ENCODE data around the gene ILDR2.
A peak's percentile ranks its signal among the peaks of the same experiment; 100 is the strongest.

Gene ILDR2

DNA sequence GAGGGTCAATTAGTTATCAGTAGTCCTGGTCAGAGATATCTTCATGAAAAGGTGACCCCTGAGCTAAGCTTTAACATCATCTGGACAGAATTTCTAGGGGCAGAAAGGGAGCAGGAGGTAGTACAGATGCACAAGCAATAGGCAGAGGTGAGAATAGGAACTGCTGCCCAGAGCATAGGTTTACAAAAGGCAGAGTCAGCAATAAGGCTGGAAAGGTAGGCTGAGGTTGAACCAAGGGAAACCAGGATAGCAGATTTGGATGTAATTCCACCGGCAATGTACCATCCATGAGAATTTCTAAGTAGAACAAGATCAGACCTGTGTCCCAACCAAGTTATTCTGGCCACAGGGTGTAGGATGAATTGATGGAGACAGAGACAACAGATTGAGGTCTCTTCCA is 6.2 kb upstream of the ILDR2 start:
- in situ Hi-C loops (cut with MboI; ENCODE audit: low sequenced_read_pairs) = no loop called here
- Histone ChIP-seq H3K9me3 (no peaks in the 10 kb centered on the region), H3K27me3 (ENCODE audit: low read depth) (peaks cover 50% of the 10 kb centered on the region)

DNA sequence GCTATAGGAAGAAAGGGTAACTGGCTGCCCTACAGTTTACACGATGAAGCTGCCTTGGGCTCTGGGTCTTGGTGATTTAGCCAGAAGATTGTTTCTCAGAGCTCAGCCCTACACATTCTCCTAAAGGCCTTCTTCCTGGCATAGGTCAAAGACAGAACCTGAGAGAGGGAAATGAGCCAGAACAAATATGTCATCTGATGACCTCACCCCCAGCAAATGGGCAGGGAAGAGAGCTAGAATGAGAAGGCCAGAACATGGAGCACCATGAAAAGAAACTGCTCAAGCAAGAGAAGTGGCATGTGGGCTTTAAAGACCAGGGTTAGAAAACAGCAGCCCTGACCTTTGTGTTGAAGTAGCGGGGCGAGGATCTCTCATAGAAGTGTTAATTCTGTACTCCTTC is 5.5 kb upstream of the ILDR2 start:
- H3K4me1 ChIP-seq = no peaks in the 10 kb centered on the region
- no peaks in the 10 kb centered on the region for H3K36me3 ChIP-seq (replicated peaks)
- no peak for DNase-seq (ENCODE audit: low spot score in 2 of 2)
- H3K9me3 ChIP-seq = no peaks in the 10 kb centered on the region
- in situ Hi-C loops (cut with MboI; ENCODE audit: low sequenced_read_pairs) = no loop called here
- H3K27me3 ChIP-seq (ENCODE audit: low read depth) = peaks cover 58% of the 10 kb centered on the region
- no peak overlapping the region for H3K4me3 ChIP-seq

More for the DNA sequence above, 6.2 kb upstream of the ILDR2 start:
- Histone ChIP-seq H3K36me3 (replicated peaks) (no peaks in the 10 kb centered on the region), H3K4me3 (no peak overlapping the region), H3K4me1 (no peaks in the 10 kb centered on the region)
- no peak for DNase-seq (ENCODE audit: low spot score in 2 of 2)

DNA sequence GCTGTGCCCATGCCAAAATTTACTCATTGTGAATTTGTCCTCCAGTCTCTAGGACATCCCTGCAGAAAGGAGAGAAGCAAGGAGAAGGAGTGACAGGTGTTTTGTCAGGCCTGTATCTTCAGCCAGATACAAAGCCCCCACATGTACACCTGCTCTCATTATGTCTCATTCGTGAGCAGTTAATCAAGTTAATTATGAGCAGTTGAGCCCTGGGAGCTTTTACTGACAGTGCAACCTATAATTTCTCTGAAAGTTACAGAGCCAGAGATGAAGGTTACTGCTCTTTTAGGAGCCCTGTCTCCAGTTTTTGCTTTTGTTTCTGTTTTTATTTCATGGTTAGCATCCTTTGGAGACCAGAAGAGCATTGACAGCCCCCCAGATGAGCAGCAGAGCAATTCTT is 5.0 kb upstream of the ILDR2 start:
- DNase-seq (ENCODE audit: low spot score in 2 of 2) = no peak
- Histone ChIP-seq H3K36me3 (replicated peaks) (no peaks in the 10 kb centered on the region), H3K4me1 (no peaks in the 10 kb centered on the region), H3K9me3 (no peaks in the 10 kb centered on the region), H3K27me3 (ENCODE audit: low read depth) (peaks cover 61% of the 10 kb centered on the region), H3K4me3 (no peak overlapping the region)
- in situ Hi-C loops (cut with MboI; ENCODE audit: low sequenced_read_pairs) = no loop called here

DNA sequence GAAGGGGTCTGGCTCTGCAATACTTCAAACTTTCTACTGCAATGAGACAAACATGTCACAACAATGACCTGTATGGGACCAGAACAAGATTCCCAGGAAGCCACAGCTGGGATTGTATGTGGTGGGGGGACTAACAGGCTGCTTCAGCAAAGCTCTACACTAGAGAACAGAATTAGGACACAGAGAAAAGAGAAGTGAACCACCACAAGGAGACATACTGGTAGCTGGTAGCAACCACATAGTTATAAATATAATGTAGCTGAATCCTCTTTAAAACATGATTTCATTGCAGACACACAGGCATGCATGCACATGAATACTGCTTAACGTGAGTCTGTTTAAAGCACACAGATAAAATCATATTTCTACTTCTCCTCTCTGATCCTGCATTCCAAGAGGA is 3.5 kb upstream of the ILDR2 start:
- H3K4me3 ChIP-seq = no peak overlapping the region
- no peaks in the 10 kb centered on the region for H3K4me1 ChIP-seq
- H3K27me3 ChIP-seq (ENCODE audit: low read depth) = peaks cover 72% of the 10 kb centered on the region
- no peaks in the 10 kb centered on the region for H3K36me3 ChIP-seq (replicated peaks)
- no peaks in the 10 kb centered on the region for H3K9me3 ChIP-seq
- DNase-seq (ENCODE audit: low spot score in 2 of 2) = no peak
- in situ Hi-C loops (cut with MboI; ENCODE audit: low sequenced_read_pairs) = no loop called here

DNA sequence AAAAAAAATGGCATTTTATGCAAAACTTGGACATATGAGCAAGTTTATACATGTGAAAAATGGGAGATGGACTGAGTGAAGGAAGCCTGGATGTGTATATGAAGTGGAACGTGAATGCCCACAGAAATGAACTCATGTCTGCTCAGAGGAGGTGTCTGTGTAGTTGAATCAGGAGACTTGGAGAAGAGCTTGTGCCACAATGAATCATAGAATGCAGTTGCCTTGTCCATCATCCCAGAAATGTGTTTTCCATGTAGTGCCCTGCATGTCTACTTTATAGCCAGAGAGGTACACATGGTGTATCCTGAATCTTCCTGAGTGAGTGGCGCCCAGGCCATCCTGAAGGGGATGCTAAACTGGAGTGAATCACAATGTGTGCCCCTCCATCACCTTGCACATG is 2.6 kb upstream of the ILDR2 start:
- Histone ChIP-seq H3K36me3 (replicated peaks) (no peaks in the 10 kb centered on the region), H3K27me3 (ENCODE audit: low read depth) (peaks cover 79% of the 10 kb centered on the region), H3K9me3 (no peaks in the 10 kb centered on the region), H3K4me1 (no peaks in the 10 kb centered on the region), H3K4me3 (no peak overlapping the region)
- in situ Hi-C loops (cut with MboI; ENCODE audit: low sequenced_read_pairs) = no loop called here
- no peak for DNase-seq (ENCODE audit: low spot score in 2 of 2)

DNA sequence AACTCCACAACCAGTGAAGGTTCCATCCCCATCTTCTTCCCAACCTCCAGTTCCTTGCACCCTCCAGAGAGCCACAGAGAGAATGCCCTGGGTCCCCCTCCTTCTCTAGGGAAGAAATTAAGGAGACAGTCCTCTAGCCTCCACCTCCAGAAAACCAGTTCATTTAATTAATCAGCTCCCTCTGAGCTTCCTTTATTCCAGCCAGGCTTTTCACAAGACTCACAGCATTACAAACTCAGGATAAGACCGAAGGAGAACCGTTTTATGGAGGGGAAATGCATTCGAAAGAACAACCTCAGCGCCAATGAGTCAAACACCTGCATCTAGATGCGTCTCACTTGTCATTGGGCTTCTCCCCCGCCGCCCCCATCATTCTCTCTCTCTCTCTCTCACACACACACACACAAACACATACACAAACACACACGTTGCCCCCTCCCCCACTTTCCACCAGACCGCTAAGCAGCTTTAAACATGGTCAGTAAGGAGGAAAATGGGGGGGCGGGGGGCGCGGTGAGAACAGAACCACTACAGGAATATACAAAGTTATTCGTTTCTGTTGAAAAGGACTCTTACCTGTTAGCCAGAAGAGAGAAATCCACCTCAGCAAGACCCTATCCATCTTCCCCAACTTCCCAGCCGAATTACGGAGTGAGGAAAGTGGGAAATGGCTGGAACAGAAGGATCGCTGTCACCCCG is 544 bp downstream of the ILDR2 start:
- Histone ChIP-seq H3K4me1 (no peaks in the 10 kb centered on the region), H3K36me3 (replicated peaks) (no peaks in the 10 kb centered on the region), H3K4me3 (peak overlapping the region; percentile 6; the same call in 1 of the 2 replicates), H3K9me3 (no peaks in the 10 kb centered on the region), H3K27me3 (ENCODE audit: low read depth) (peaks cover 78% of the 10 kb centered on the region)
- no peak for DNase-seq (ENCODE audit: low spot score in 2 of 2)
- in situ Hi-C loops (cut with MboI; ENCODE audit: low sequenced_read_pairs) = no loop called here

DNA sequence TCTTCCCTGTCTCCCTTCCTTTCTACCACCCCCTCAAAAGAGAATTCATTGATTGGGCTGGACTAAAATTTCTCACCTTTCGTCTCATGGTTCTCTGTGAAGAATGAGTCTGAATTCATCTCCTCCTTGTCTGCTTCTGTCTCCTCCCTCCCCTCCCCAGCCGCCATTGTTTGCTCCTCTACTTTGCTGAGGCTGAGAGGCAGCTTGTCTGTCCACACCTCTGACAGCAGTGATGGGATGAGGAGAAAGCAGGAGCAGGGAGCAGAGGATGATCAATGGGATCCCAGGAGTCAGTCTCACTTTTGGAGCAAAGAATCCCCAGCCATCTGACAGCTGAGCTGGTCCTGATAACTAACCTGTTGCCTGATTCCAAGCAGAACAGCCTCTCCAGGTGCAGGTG is 2.5 kb downstream of the ILDR2 start:
- Histone ChIP-seq H3K36me3 (replicated peaks) (no peaks in the 10 kb centered on the region), H3K27me3 (ENCODE audit: low read depth) (peaks cover 62% of the 10 kb centered on the region), H3K4me3 (no peak overlapping the region), H3K9me3 (no peaks in the 10 kb centered on the region), H3K4me1 (no peaks in the 10 kb centered on the region)
- in situ Hi-C loops (cut with MboI; ENCODE audit: low sequenced_read_pairs) = no loop called here
- no peak for DNase-seq (ENCODE audit: low spot score in 2 of 2)

GRCh38 chr1:166972193-166972592 is 3.1 kb downstream of the ILDR2 start:
- DNase-seq (ENCODE audit: low spot score in 2 of 2) = no peak
- peaks cover 62% of the 10 kb centered on the region for H3K27me3 ChIP-seq (ENCODE audit: low read depth)
- no peaks in the 10 kb centered on the region for H3K36me3 ChIP-seq (replicated peaks)
- H3K4me1 ChIP-seq = no peaks in the 10 kb centered on the region
- no peak overlapping the region for H3K4me3 ChIP-seq
- H3K9me3 ChIP-seq = no peaks in the 10 kb centered on the region
- in situ Hi-C loops (cut with MboI; ENCODE audit: low sequenced_read_pairs) = no loop called here

DNA sequence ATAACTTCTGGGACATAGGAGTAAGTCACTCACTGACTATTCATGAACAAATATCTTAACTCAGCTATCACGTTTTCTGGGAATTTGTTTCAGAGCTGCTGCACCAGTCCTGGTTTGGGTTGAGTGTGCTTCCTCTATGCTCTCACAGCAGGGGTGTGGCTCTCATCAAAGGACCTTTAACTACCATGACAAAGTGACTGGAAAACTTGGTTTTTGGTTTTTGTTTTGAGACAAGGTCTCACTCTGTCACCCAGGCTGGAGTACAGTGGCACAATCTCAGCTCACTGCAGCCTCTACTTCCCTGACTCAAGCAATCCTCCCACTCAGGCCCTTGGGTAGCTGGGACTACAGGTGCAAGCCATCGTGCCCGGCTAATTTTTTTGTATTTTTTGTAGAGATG is 4.1 kb downstream of the ILDR2 start:
- DNase-seq (ENCODE audit: low spot score in 2 of 2) = no peak
- peaks cover 62% of the 10 kb centered on the region for H3K27me3 ChIP-seq (ENCODE audit: low read depth)
- in situ Hi-C loops (cut with MboI; ENCODE audit: low sequenced_read_pairs) = no loop called here
- no peaks in the 10 kb centered on the region for H3K9me3 ChIP-seq
- H3K4me3 ChIP-seq = no peak overlapping the region
- H3K4me1 ChIP-seq = no peaks in the 10 kb centered on the region
- H3K36me3 ChIP-seq (replicated peaks) = no peaks in the 10 kb centered on the region

DNA sequence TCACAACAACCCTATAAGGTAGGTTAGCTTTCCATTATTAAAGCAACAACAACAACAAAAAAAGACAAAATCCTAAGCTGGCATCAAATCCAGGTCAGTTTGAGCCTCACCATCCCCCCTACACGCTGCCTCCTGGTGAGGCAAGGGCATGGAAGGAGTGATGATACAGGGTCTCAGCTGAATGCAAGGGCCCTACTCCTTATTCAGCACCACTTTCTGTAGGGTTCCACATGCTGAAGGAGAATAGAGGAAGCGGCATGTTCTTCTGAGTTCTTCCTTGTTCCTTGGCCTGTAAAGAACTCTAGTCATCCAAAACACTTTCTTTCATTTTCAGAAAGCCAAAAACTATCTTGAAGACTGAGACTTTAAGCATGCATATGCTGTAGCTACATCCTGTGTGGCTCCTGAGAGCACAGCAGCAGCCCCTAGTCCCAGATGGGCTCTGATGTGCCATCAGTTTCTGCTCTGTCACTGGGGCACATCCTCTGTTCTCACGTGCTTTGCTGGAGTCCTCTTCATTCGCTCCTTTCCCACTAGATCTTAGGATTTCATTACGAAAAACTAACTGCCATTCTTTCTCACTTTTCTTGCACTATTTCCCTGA is 6.2 kb downstream of the ILDR2 start:
- Histone ChIP-seq H3K36me3 (replicated peaks) (no peaks in the 10 kb centered on the region), H3K9me3 (no peaks in the 10 kb centered on the region), H3K4me1 (no peaks in the 10 kb centered on the region), H3K27me3 (ENCODE audit: low read depth) (peaks cover 58% of the 10 kb centered on the region), H3K4me3 (no peak overlapping the region)
- DNase-seq (ENCODE audit: low spot score in 2 of 2) = no peak
- in situ Hi-C loops (cut with MboI; ENCODE audit: low sequenced_read_pairs) = no loop called here

GRCh38 chr1:166960858-166961474 is 14.4 kb downstream of the ILDR2 start:
- Histone ChIP-seq H3K36me3 (replicated peaks) (no peaks in the 10 kb centered on the region), H3K4me3 (no peak overlapping the region), H3K4me1 (no peaks in the 10 kb centered on the region), H3K9me3 (no peaks in the 10 kb centered on the region), H3K27me3 (ENCODE audit: low read depth) (peaks cover 38% of the 10 kb centered on the region)
- DNase-seq (ENCODE audit: low spot score in 2 of 2) = no peak
- in situ Hi-C loops (cut with MboI; ENCODE audit: low sequenced_read_pairs) = no loop called here

DNA sequence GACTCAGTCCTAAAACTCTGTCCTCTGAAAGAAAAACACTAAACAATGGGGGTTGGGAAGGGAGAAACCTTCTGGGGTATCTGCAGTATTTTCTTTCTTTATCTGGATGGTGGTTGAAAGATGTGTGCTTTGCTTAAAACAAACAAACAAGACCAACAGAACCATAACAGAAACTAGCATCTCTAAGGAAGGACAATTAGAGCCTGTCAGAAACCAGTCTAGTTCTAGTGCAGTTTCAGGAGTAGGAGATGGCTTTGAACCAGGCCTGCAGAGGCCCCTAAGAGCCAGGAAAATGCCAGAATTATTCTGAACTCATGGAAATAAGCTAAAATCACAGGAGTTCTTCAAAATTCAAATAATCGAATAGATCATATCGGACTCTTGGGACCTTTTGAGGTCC is 18.5 kb downstream of the ILDR2 start:
- Histone ChIP-seq H3K4me1 (no peaks in the 10 kb centered on the region), H3K4me3 (no peak overlapping the region), H3K9me3 (no peaks in the 10 kb centered on the region), H3K27me3 (ENCODE audit: low read depth) (peaks cover 35% of the 10 kb centered on the region), H3K36me3 (replicated peaks) (no peaks in the 10 kb centered on the region)
- no peak for DNase-seq (ENCODE audit: low spot score in 2 of 2)
- in situ Hi-C loops (cut with MboI; ENCODE audit: low sequenced_read_pairs) = no loop called here

GRCh38 chr1:166956057-166956850 is 19.1 kb downstream of the ILDR2 start:
- in situ Hi-C loops (cut with MboI; ENCODE audit: low sequenced_read_pairs) = no loop called here
- no peaks in the 10 kb centered on the region for H3K9me3 ChIP-seq
- no peak for DNase-seq (ENCODE audit: low spot score in 2 of 2)
- peaks cover 30% of the 10 kb centered on the region for H3K27me3 ChIP-seq (ENCODE audit: low read depth)
- H3K36me3 ChIP-seq (replicated peaks) = no peaks in the 10 kb centered on the region
- H3K4me3 ChIP-seq = no peak overlapping the region
- H3K4me1 ChIP-seq = no peaks in the 10 kb centered on the region

- Histone ChIP-seq H3K4me3 (no peak overlapping the region), H3K36me3 (replicated peaks) (no peaks in the 10 kb centered on the region), H3K4me1 (no peaks in the 10 kb centered on the region), H3K9me3 (no peaks in the 10 kb centered on the region), H3K27me3 (ENCODE audit: low read depth) (peaks cover 35% of the 10 kb centered on the region)
- in situ Hi-C loops (cut with MboI; ENCODE audit: low sequenced_read_pairs) = no loop called here
- DNase-seq (ENCODE audit: low spot score in 2 of 2) = no peak
Measured at GRCh38 chr1:166953491-166953890, 21.8 kb downstream of the ILDR2 start.

Data from HAP-1 (cell line).